ENCODE results near the gene FBXL17.
"Not testable (repeated sequence)": the region's sequence is repeated elsewhere in the genome, so short reads cannot be mapped to it uniquely, and the experiment has no call there.

- not testable (repeated sequence) for TF ChIP-seq POLR2A, CTCF (IDR thresholded peaks at IDR 0.05)
Observed at GRCh38 chr5:108405201-108405600, 23.3 kb upstream of the FBXL17 start.
